Measurements from ENCODE around the gene EPB41L3.

- no peak for TF ChIP-seq CTCF (conservative IDR thresholded peaks at IDR 0.05 in 1 of 2, IDR thresholded peaks at IDR 0.05 in 1 of 2; ENCODE audit: low read depth in 1 of 2, low read length in 2 of 2)
- TF ChIP-seq EZH2 (IDR thresholded peaks at IDR 0.05; ENCODE audit: low read length, missing control alignments): no peak
Observed at GRCh38 chr18:5537860-5538259, 5.9 kb downstream of the EPB41L3 start.

Data from fibroblast of lung (primary cell).